Breast epithelium (tissue), 4 donors: ENCODE data around the gene RTN4. TPM values are rescaled to one million over a fixed set of nuclear protein-coding genes. Genes with fewer than 3 reads are reported as not detected.

Experiments
- DNase-seq, 2 donors: peaks; one replicate each; pipeline ENCODE4 v3.0.0-alpha.2; 2019; ENCODE audit warnings: low spot score in 2 of 2
- H3K27ac ChIP-seq, 2 donors: fragments of 200-600 bp; sonication (generic) in 1 of 2; one replicate each; pipeline ENCODE4 v1.5.1; 2016 to 2019; ENCODE audit warnings: mild to moderate bottlenecking in 1 of 2
- H3K27me3 ChIP-seq, 2 donors: fragments of 200-600 bp; sonication (generic) in 1 of 2; one replicate each; pipeline versions ENCODE4 v1.5.1 to v1.6.0; 2017 to 2019; ENCODE audit warnings: control low read depth in 1 of 2, mild to moderate bottlenecking in 1 of 2
- H3K36me3 ChIP-seq: fragments of 200-600 bp; one replicate; pipeline ENCODE4 v1.5.1; 2019
- H3K4me1 ChIP-seq, 2 donors: fragments of 200-600 bp; sonication (generic); one replicate each; pipeline ENCODE4 v1.5.1; 2016 to 2019; ENCODE audit warnings: control low read depth in 1 of 2
- H3K4me3 ChIP-seq, 3 donors: fragments of 200-600 bp; sonication (generic); 1 replicate in 2 of 3; 2 replicates in 1 of 3; pipeline ENCODE4 v1.5.1; 2016 to 2019; ENCODE audit warnings: mild to moderate bottlenecking in 3 of 3, moderate library complexity in 2 of 3
- H3K9me3 ChIP-seq, 2 donors: fragments of 200-600 bp; sonication (generic) in 1 of 2; one replicate each; pipeline ENCODE4 v1.5.1; 2016 to 2019; ENCODE audit warnings: control low read depth in 1 of 2
- CTCF ChIP-seq, 3 donors: fragments of 450-650 bp; IDR thresholded peaks; one replicate each; pipeline ENCODE4 v1.5.1; 2016 to 2017; ENCODE audit warnings: antibody characterized with exemption in 3 of 3, mild to moderate bottlenecking in 3 of 3, moderate library complexity in 3 of 3
- POLR2A ChIP-seq: fragments of 450-650 bp; IDR thresholded peaks from one replicate; pipeline ENCODE4 v1.6.1; 2016; ENCODE audit warnings: antibody characterized with exemption, mild to moderate bottlenecking, moderate library complexity
- POLR2AphosphoS5 ChIP-seq, 3 donors: sonication (generic); formaldehyde crosslinking; IDR thresholded peaks; one replicate each; pipeline ENCODE4 v1.6.1; 2017; ENCODE audit warnings: antibody characterized with exemption in 3 of 3
- intact Hi-C: fragments of 100-400 bp; cut with DNase I; formaldehyde crosslinking; loops from one replicate; pipeline ENCODE4 v1.15.1; 2023; ENCODE audit warnings: low total_unique reads
- total RNA-seq, 3 donors: library from RNA; depleted of rRNA; stranded (reverse); fragments of >200 nt; gene quantifications; one replicate each; pipeline ENCODE4 v1.1.0, GENCODE V29; 2016

RTN4 gene, protein sequence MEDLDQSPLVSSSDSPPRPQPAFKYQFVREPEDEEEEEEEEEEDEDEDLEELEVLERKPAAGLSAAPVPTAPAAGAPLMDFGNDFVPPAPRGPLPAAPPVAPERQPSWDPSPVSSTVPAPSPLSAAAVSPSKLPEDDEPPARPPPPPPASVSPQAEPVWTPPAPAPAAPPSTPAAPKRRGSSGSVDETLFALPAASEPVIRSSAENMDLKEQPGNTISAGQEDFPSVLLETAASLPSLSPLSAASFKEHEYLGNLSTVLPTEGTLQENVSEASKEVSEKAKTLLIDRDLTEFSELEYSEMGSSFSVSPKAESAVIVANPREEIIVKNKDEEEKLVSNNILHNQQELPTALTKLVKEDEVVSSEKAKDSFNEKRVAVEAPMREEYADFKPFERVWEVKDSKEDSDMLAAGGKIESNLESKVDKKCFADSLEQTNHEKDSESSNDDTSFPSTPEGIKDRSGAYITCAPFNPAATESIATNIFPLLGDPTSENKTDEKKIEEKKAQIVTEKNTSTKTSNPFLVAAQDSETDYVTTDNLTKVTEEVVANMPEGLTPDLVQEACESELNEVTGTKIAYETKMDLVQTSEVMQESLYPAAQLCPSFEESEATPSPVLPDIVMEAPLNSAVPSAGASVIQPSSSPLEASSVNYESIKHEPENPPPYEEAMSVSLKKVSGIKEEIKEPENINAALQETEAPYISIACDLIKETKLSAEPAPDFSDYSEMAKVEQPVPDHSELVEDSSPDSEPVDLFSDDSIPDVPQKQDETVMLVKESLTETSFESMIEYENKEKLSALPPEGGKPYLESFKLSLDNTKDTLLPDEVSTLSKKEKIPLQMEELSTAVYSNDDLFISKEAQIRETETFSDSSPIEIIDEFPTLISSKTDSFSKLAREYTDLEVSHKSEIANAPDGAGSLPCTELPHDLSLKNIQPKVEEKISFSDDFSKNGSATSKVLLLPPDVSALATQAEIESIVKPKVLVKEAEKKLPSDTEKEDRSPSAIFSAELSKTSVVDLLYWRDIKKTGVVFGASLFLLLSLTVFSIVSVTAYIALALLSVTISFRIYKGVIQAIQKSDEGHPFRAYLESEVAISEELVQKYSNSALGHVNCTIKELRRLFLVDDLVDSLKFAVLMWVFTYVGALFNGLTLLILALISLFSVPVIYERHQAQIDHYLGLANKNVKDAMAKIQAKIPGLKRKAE
- 100 to 1,000 TPM; 188 to 419 (median 201) TPM for total RNA-seq

- TF ChIP-seq CTCF (IDR thresholded peaks at IDR 0.05) (peak in 1 of 3 donors; percentile 42), POLR2A (peak; percentile 99), POLR2AphosphoS5 (IDR thresholded peaks at IDR 0.05) (peak; percentile 97 to 99 (median 97))
- peak within 1 kb of the TSS; percentile 88 to 100 (median 94) for H3K4me3 ChIP-seq
- peak; percentile 99 for DNase-seq
- intact Hi-C loops = no loop called here
- no peaks in the 10 kb centered on the region for H3K36me3 ChIP-seq
- H3K27ac ChIP-seq = peak within 1 kb of the TSS; percentile 99 to 100
- H3K9me3 ChIP-seq = no peaks in the 10 kb centered on the region
- H3K4me1 ChIP-seq = peaks cover 4 to 15% of the 10 kb centered on the region in 2 donors
- H3K27me3 ChIP-seq = no peaks in the 10 kb centered on the region
Measured at GRCh38 chr2:55050100-55050994, at the start of gene RTN4. Gene RTN4, minus strand, starts transcription at chr2:55050451. Its CDS starts 151 bp downstream, at chr2:55050300.

GRCh38 chr2:55099493-55099877 is 49.2 kb upstream of the RTN4 start:
- DNase-seq = no peak
- peak overlapping the region in 1 of 2 donors; percentile 88 for H3K27ac ChIP-seq
- H3K4me1 ChIP-seq = no peaks in the 10 kb centered on the region
- no peaks in the 10 kb centered on the region for H3K36me3 ChIP-seq
- no peak for TF ChIP-seq POLR2A
- TF ChIP-seq POLR2AphosphoS5 (IDR thresholded peaks at IDR 0.05) = no peak
- no peak for TF ChIP-seq CTCF (IDR thresholded peaks at IDR 0.05)
- H3K9me3 ChIP-seq = no peaks in the 10 kb centered on the region
- H3K4me3 ChIP-seq = no peak overlapping the region
- H3K27me3 ChIP-seq = no peaks in the 10 kb centered on the region
- intact Hi-C loops = loop anchor here (5.0 kb wide), 1 partner anchor 377 kb away; the partner anchor contains the start of gene EML6

GRCh38 chr2:55097461-55098410 is 47.5 kb upstream of the RTN4 start:
- Histone ChIP-seq H3K27ac (peak overlapping the region in 1 of 2 donors; percentile 50), H3K36me3 (no peaks in the 10 kb centered on the region), H3K4me1 (no peaks in the 10 kb centered on the region), H3K27me3 (no peaks in the 10 kb centered on the region), H3K9me3 (no peaks in the 10 kb centered on the region), H3K4me3 (no peak overlapping the region)
- TF ChIP-seq POLR2AphosphoS5 (IDR thresholded peaks at IDR 0.05) (no peak), CTCF (IDR thresholded peaks at IDR 0.05) (no peak), POLR2A (no peak)
- DNase-seq = no peak
- intact Hi-C loops = loop anchor here (5.0 kb wide), 1 partner anchor 375 kb away; the partner anchor contains the start of gene EML6

- Histone ChIP-seq H3K9me3 (no peaks in the 10 kb centered on the region), H3K4me1 (no peaks in the 10 kb centered on the region), H3K36me3 (no peaks in the 10 kb centered on the region), H3K27ac (no peak overlapping the region), H3K4me3 (no peak overlapping the region), H3K27me3 (no peaks in the 10 kb centered on the region)
- DNase-seq = no peak
- TF ChIP-seq POLR2AphosphoS5 (IDR thresholded peaks at IDR 0.05) (no peak), CTCF (IDR thresholded peaks at IDR 0.05) (no peak), POLR2A (no peak)
- intact Hi-C loops = loop anchor here (5.0 kb wide), 1 partner anchor 375 kb away; the partner anchor contains the start of gene EML6
Measured at GRCh38 chr2:55097082-55097460, 46.8 kb upstream of the RTN4 start.
